Right kidney (tissue), 1 donor: ENCODE measurements around the gene SORCS1.

Experiments
- DNase-seq: peaks from one replicate; pipeline ENCODE4 v3.0.0-alpha.2; 2016

The SORCS1 gene

GRCh38 chr10:107104026-107104652 is 60.4 kb downstream of the SORCS1 start:
- no peak for DNase-seq

DNA sequence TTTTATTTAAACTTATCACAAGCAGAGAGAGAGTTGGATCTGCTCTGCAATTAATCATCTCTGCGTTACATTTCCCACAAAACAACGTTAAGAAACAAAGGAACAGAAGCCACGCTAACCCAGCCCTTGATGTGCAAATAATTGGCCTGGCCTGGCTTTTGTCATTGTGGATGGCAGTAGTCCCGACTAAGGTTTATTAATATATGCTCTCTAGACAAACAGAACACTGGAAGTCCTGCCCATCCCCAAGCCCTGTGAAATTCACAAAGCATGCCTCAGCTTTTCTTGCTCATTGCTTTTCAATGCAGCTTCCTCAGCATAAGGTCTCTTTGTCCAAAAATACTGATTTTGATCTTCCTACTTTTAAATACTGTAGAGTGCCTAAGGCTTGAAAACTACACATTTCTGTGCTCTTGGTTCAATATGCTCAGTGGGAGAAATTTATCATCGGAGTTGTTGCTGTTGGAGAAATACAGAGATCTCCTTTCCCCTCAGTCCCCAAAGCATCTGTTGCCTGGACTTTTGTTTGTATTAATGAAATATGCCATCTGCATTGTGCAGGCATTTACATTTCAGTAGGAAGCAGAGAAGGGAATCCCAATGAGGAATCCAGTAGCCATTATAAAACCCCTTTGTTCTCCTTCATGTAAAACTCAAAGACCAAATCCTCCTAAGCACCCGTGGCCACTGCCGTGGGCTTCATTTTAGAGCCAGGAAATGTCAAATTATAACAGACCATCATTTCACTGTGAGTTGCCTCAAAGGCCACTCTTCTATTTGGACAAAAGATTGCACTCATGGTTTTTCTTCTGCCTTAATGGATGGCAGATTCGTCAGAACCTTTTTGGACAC is 61.1 kb downstream of the SORCS1 start:
- DNase-seq = no peak

- no peak for DNase-seq
Measured at GRCh38 chr10:107098326-107098725, 66.2 kb downstream of the SORCS1 start.

DNA sequence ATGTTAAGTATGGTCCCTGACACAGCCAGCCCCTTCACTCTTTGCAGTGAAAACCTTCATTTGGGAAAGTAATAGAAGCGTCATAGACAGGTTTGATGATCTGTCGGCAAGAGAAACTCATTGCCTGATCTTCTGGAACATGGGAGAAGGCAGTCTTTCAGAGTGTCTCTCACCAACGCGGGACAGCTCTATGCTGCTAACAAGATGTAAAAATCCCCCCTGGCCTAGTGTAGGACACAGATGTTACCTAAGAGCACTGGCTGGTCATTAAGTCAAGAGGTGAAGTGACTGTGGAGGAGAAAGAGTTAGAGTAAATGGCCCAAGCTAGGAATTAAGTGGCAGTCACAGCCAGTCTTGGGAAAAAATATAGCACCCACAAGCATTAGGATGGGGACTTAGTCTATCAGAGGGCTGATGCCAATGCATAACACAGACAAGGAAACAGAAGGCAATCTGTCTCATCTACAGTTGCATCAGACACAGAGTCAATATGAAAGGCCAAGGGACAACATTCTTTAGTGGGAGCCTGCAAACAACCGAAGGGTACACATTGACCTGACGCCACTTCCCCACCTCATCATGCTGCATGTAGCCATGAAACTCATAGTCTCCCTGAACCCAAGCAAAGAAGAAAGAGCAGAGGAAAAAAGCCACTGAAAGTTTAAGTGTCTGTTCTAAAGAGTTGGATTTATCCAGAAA is 69.5 kb downstream of the SORCS1 start:
- no peak for DNase-seq

- DNase-seq = no peak
Measured at GRCh38 chr10:107092321-107092720, 72.2 kb downstream of the SORCS1 start.

GRCh38 chr10:107091126-107091525 is 73.4 kb downstream of the SORCS1 start:
- DNase-seq = no peak

DNA sequence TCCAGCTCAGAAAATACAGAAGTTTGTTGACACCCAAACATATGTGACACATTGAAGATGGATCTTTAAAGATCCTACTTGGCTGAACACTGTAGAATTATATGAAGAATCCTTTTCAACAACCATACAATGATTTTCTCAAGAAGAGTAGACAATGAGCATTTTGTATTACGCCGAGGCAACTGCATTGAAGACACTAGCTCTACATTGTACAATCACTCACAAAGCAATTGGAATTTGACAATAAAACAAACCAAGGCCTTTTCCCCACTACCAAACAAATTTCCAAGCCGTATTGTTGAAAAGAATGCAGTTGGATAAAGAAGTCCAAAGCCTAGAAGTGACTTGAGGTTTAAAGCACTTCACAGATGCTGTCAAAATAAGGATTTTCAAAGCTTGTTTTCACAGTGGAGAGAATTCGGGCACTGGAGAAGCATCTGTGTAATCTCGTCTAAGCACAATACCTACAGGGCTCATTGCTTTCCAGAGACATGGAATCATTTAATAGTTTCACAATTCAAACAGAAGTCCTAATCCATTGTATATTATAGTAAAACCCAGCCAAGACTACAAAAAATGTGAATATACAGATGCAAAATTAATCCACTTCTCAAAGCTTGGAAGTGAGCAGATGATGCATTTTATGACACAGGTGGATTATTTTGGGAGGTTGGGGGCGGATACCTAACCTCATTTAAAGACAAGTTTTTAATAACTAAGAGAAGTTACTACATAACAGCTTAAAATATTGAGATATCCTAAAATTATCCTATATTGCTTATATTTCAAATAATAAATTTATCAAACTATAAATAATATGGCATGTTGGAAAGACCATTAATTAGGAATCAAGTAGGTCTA is 78.6 kb downstream of the SORCS1 start:
- no peak for DNase-seq

- no peak for DNase-seq
Measured at GRCh38 chr10:107083388-107084009, 81.0 kb downstream of the SORCS1 start.

DNA sequence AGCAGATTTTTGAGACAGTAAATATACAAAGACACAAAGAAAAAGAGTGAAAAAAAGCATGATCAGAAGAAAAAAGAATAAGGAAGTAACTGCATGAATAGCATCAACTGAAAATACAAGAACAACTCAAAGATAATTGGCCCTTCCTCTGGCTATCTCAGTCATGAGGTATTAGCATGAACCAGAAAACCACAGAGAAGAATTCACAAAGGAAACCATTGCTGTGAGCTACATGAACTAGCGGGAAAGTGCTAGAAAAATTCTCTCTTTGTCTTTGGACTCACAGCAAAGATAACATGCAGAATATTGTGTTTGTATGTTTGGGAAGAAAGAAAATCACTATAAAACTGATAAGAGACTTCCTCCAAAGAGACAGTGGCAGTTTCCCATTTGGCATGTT is 82.9 kb downstream of the SORCS1 start:
- no peak for DNase-seq

DNA sequence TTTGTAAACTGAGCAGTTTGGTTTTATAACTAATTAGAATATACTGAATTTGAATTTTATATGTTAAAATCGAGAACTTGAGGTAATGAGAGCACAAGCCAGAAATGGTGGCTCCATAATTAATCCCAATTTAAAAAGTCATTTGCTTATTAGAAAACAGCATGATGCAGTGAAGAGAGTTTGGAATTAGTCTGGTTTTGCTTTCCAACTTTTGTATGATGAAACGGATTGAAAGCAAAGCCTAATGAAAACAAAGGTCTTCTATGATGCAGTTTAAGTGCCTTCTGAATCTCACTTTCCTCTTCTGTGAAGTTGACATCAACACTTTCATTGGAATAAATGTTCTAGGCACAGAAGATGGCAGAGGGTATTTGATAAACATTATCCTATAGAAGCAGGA is 89.4 kb downstream of the SORCS1 start:
- no peak for DNase-seq

- no peak for DNase-seq
Measured at GRCh38 chr10:107072786-107073185, 91.7 kb downstream of the SORCS1 start.

DNA sequence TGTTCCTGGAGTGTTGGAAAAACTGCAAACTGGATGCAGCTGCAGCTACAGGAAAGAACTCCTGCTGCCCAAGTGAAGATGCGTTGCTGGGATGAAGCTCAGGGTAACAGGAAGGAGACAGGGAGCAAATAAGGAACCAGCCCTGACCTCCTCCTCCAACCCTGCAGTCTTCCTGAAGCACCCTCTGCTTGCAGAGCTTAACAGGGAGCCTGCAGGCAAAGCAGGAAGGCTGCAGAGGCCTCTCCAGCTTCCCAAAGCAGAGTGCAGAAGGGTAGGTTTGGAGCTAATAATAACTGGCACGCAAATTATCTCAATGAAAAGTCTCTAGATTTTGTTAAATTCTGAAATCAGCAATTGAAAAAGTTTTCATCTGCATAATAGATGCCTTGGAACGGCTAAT is 92.5 kb downstream of the SORCS1 start:
- no peak for DNase-seq

- DNase-seq = no peak
Measured at GRCh38 chr10:107071301-107071700, 93.2 kb downstream of the SORCS1 start.

- DNase-seq = no peak
Measured at GRCh38 chr10:107067843-107068242, 96.7 kb downstream of the SORCS1 start.

- no peak for DNase-seq
Measured at GRCh38 chr10:107064075-107064474, 100.4 kb downstream of the SORCS1 start.

- DNase-seq = no peak
Measured at GRCh38 chr10:107059872-107060271, 104.6 kb downstream of the SORCS1 start.

GRCh38 chr10:107059068-107059804 is 105.3 kb downstream of the SORCS1 start:
- DNase-seq = no peak

DNA sequence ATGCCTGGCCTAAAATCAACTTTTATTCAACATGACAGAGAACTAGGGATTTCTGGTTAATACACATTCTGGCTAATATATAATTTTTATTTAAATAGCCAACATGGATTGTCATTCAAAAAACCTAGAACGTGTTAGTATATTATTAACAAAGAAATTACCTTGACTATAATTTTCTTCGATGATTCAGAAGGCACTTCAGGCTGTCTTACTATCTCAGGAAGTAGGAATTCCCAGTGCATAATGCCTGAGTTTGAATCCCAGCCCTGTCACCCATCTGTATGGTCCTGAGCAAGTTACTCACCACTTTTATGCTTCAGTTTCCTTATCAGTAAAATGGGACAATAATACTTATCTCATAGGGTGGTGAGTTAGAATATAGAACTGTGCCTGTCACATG is 106.2 kb downstream of the SORCS1 start:
- no peak for DNase-seq

DNA sequence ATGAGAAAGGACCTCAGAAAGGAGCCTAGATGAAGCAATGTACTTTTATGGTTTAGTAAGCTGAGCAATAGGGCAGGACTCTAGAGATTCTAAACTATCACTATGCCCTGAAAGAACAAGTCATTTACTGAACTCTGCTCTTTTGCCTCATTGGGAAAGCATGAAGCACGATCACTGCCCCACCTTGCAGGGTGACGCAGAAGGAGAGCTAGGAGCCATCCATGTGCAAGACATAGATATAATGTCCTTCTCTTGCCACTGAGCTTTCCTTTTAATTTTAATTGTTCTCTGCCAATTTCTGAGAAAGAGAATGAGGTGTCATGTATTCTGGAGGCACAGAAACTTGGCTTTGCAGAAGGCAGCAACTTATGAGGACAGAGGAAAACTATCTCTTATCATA is 108.3 kb downstream of the SORCS1 start:
- DNase-seq = no peak

- DNase-seq = no peak
Measured at GRCh38 chr10:107054469-107055156, 109.9 kb downstream of the SORCS1 start.

GRCh38 chr10:107051769-107052168 is 112.7 kb downstream of the SORCS1 start:
- no peak for DNase-seq
